ENCODE measurements around the gene SETD2.

GRCh38 chr3:46977811-46978195, 186.1 kb downstream of the SETD2 start:
- TF ChIP-seq CTCF (IDR thresholded peaks at IDR 0.05; ENCODE audit: borderline replicate concordance, extremely low read depth, low read length, poor library complexity, severe bottlenecking) (no peak), EZH2 (IDR thresholded peaks at IDR 0.05; ENCODE audit: borderline replicate concordance, low read depth, low read length, severe bottlenecking) (no peak)

All from DND-41 (cell line).